Measurements from ENCODE around the gene IER2.

Gene IER2

DNA sequence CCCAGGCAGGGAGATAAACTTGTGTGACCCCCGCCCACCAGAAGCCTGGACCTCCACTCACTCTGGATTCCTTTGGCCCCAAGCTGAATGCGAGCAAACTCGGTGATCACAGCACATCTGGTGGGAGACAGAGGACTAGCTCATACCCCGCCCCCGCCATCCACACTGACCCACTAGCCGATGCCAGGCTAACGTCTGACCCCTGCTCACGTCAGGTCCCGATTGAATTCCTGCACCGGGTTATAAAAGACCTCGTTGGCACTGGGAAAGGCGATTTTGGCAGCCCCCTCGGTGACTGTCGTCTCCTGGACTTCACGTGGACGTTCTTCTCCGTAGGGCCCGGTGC is 34.3 kb upstream of the IER2 start:
- DNase-seq (ENCODE audit: low spot score), result no peak
- TF ChIP-seq, protein P1, sequence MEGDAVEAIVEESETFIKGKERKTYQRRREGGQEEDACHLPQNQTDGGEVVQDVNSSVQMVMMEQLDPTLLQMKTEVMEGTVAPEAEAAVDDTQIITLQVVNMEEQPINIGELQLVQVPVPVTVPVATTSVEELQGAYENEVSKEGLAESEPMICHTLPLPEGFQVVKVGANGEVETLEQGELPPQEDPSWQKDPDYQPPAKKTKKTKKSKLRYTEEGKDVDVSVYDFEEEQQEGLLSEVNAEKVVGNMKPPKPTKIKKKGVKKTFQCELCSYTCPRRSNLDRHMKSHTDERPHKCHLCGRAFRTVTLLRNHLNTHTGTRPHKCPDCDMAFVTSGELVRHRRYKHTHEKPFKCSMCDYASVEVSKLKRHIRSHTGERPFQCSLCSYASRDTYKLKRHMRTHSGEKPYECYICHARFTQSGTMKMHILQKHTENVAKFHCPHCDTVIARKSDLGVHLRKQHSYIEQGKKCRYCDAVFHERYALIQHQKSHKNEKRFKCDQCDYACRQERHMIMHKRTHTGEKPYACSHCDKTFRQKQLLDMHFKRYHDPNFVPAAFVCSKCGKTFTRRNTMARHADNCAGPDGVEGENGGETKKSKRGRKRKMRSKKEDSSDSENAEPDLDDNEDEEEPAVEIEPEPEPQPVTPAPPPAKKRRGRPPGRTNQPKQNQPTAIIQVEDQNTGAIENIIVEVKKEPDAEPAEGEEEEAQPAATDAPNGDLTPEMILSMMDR (IDR thresholded peaks at IDR 0.05; ENCODE audit: extremely low read depth, missing control alignments), result no peak

DNA sequence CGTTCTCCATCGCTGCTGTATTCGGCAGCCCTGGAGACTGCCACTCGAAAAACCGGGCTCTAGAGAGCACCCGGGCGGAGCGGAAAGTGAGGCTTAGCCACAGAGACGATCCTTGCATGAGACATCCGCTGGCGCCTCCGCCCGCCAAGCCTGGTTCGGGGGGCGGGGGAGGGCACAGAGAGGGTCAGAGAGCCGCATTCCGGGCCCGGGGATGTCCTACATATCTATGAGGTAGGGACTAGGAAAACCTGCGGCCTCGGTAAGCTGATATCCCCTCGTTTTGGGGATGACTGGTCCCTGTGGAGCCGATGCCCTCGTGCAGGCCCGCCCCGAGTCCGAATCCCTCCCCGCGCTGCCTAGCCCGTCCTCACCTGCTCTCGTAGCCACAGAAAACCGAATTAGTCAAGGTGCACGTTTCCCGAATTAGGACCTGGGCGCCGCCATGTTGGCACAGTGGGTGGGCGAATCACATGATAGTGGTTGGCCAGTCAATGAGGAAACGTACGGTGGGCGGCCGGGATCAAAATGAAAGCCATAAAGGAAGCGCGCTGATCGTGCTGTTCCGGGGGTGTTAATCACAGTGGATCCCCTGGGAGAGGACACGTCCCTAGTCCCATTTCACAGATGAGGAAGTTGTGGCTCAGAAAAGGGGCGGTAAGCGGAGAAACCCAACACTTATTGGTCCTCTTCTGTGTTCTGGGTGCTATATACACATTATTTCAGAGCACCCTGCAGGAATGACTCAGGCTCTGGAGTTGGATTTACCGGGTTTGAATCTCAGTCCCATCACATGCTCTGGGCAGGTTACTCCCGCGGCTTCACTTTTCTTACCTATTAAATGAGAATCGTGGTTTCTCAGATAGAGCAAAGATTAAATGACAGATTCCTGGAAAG is 33.7 kb upstream of the IER2 start, which contains the start of gene TRMT1:
Gene TRMT1 (minus strand): TSS at position 459 of the 894 bp plus-strand sequence. CDS start 341 bp downstream, at position 118.
- TF ChIP-seq, protein P1 (IDR thresholded peaks at IDR 0.05; ENCODE audit: extremely low read depth, missing control alignments), result no peak
- peak; percentile 93 for DNase-seq (ENCODE audit: low spot score)

DNA sequence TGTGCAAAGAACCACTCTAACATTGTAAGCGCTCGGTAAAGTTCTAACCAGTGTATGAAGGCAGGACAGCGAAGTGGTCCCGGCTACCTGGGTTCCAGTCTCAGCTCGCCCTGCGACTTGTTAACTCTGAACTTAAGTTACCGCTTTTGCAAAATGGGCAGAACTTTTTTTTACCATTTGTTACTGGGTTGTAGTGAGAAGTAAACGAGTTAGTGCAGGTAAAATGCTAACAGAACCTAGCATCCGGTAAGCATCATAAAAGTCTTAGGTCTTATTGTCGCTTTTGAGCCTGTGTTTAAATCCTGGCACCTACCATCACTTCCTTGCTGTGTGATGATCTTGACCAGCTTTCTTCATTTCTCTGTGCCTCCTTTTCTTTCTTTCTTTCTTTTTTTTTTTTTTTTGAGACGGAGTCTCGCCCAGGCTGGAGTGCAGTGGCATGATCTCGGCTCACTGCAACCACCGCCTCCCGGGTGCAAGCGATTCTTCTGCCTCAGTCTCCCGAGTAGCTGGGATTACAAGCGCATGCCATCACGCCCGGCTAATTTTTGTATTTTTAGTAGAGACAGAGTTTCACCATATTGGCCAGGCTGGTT is 32.9 kb upstream of the IER2 start:
- no peak for DNase-seq (ENCODE audit: low spot score)
- TF ChIP-seq, protein P1 (IDR thresholded peaks at IDR 0.05; ENCODE audit: extremely low read depth, missing control alignments), result no peak

DNA sequence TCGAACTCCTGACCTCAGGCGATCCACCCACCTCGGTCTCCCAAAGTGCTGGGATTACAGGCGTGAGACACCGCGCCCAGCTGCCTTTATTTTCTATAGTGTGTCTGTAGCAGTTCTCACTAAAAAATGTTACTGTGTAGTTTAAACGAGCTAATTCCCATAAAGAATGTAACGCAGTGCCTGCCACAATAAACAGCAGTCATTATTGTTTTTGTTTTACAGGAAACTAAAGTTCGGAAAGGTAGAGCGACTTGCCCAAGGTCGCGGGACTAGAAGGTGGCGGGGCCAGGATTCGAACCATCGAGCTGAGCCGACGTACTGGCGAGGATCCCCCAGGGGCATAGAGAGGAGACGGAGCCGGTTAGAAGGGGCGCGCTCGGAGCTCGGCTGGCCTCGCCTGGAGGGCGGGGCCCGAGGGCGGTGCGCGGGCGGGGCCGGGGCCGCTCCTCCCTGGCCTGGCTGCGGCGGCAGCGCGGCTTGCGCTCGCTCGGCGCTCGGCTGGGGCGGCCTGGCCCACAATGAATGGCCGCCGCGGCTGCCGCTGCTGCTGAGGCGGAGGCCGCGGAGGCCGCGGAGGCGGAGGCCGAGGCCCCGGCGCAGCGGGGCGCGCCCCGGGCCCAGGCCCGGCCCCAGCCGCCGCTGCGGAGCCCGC is 32.3 kb upstream of the IER2 start, which contains the start of gene NACC1:
Gene NACC1 (plus strand): TSS at position 493 of the 652 bp plus-strand sequence. CDS start 16,944 bp downstream, outside the sequence.
- TF ChIP-seq, protein P1 (IDR thresholded peaks at IDR 0.05; ENCODE audit: extremely low read depth, missing control alignments), result no peak
- peak; percentile 99 for DNase-seq (ENCODE audit: low spot score)

DNA sequence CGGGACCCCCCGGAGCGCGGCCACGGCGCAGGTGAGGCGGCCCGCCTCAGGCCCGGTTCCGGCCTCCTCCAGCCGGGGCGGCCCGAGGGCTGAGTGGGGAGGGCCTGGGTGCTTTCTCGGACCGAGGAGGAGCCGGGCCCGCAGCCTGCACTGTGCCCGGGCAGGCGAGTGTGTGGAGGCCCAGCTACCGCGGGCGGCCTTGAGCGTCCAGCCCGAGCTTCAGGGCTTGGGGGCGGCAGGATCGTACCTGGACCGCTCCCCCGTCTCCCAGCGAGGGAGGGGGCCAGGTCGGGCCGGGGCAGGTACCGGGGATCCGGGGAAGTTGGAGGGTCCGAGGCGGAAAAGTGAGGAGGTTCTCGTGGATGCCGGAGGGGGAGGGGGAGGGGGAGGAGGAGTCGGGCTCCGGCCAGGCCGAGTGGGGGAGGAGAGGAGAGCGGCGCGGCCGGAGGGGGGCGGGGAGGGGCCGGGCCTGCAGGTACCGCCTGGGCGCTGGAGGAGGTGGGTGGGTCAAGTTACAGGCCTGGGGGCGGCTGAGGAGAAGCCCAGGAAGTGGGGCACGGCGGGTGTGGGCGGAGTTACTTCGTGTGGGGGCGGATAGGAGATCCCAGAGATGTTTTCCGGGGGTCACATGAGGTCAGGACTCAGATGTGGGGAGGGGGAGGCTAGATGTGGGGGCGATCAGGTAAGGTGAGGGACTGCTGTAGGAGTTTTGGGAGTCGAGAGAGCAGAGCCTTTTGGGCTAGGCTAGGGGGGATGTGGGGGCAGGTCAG is 31.6 kb upstream of the IER2 start:
- peak; percentile 80 for DNase-seq (ENCODE audit: low spot score)
- TF ChIP-seq, protein P1 (IDR thresholded peaks at IDR 0.05; ENCODE audit: extremely low read depth, missing control alignments), result no peak

DNA sequence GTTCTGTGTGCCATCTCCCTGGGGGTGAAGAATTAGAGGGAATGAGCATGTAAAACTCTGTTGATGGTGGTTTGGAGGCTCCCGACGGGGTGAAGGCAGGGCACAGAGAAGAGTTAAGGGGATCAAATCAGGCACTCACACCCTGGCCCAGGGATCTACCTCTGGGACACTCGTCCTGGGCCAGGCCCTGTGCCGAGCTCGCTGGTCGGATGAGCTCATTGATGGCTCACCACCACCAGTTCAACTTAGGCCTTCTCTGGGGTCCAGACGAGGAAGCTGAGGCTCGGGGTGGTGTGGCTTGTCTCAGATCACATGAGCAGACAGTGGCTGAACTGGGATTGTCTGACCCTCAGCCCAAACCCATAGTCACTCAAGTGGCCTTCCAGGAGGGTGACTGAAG is 30.6 kb upstream of the IER2 start:
- TF ChIP-seq, protein P1 (IDR thresholded peaks at IDR 0.05; ENCODE audit: extremely low read depth, missing control alignments), result no peak

More for the DNA sequence above, 30.6 kb upstream of the IER2 start:
- no peak for DNase-seq (ENCODE audit: low spot score)

All from GM20000 (cell line).